ENCODE measurements around the gene IFNA7.
"Not testable (repeated sequence)": the region's sequence is repeated elsewhere in the genome, so short reads cannot be mapped to it uniquely, and the experiment has no call there.

IFNA7 gene

GRCh38 chr9:21202105-21202504 lies at the start of gene IFNA7:
Gene IFNA7 (minus strand): TSS chr9:21202205. CDS start chr9:21202165, 40 bp downstream.
- H3K4me3 ChIP-seq; H3K4me1 ChIP-seq; DNase-seq; H3K9me3 ChIP-seq; H3K27ac ChIP-seq; H3K36me3 ChIP-seq; intact Hi-C loops (cut with DNase I; ENCODE audit: low total_unique reads); H3K27me3 ChIP-seq: not testable (repeated sequence)

- no peak for DNase-seq
- Histone ChIP-seq H3K27ac (no peak overlapping the region), H3K4me1 (peaks cover 0 to 3% (median 0%) of the 10 kb centered on the region in 4 donors), H3K27me3 (peaks cover 0 to 3% of the 10 kb centered on the region in 2 donors), H3K36me3 (no peaks in the 10 kb centered on the region), H3K4me3 (no peak overlapping the region), H3K9me3 (no peaks in the 10 kb centered on the region)
- no peak for TF ChIP-seq CTCF (IDR thresholded peaks at IDR 0.05)
- intact Hi-C loops (cut with DNase I; ENCODE audit: low total_unique reads), result no loop called here
These were observed 49.6 kb upstream of the IFNA7 start for GRCh38 chr9:21251638-21252037.

GRCh38 chr9:21251190-21251589 lies 49.2 kb upstream of the IFNA7 start:
- no peak for TF ChIP-seq CTCF (IDR thresholded peaks at IDR 0.05)
- H3K27ac ChIP-seq, result no peak overlapping the region
- intact Hi-C loops (cut with DNase I; ENCODE audit: low total_unique reads), result no loop called here

GRCh38 chr9:21244836-21245235 lies 42.8 kb upstream of the IFNA7 start:
- Histone ChIP-seq H3K4me3 (no peak overlapping the region), H3K27me3 (no peaks in the 10 kb centered on the region), H3K4me1 (no peaks in the 10 kb centered on the region), H3K9me3 (no peaks in the 10 kb centered on the region), H3K36me3 (no peaks in the 10 kb centered on the region), H3K27ac (no peak overlapping the region)
- DNase-seq, result no peak
- no peak for TF ChIP-seq CTCF (IDR thresholded peaks at IDR 0.05)
- intact Hi-C loops (cut with DNase I; ENCODE audit: low total_unique reads), result no loop called here

More at GRCh38 chr9:21251190-21251589, 49.2 kb upstream of the IFNA7 start:
- no peak for DNase-seq
- Histone ChIP-seq H3K27me3 (peaks cover 0 to 3% of the 10 kb centered on the region in 2 donors), H3K4me1 (peaks cover 0 to 3% (median 0%) of the 10 kb centered on the region in 4 donors), H3K9me3 (no peaks in the 10 kb centered on the region), H3K36me3 (no peaks in the 10 kb centered on the region), H3K4me3 (no peak overlapping the region)

- no peaks in the 10 kb centered on the region for H3K4me1 ChIP-seq
- no peak for TF ChIP-seq CTCF (IDR thresholded peaks at IDR 0.05)
- no peaks in the 10 kb centered on the region for H3K36me3 ChIP-seq
These were observed 37.9 kb upstream of the IFNA7 start, which contains the start of gene IFNA14 for GRCh38 chr9:21239911-21240310. Gene IFNA14 (minus strand): TSS chr9:21240005. CDS start chr9:21239935, 70 bp downstream.

GRCh38 chr9:21236360-21236714 lies 34.3 kb upstream of the IFNA7 start:
- H3K36me3 ChIP-seq; H3K27ac ChIP-seq; DNase-seq; H3K4me3 ChIP-seq; H3K27me3 ChIP-seq; H3K4me1 ChIP-seq; H3K9me3 ChIP-seq; intact Hi-C loops (cut with DNase I; ENCODE audit: low total_unique reads): not testable (repeated sequence)

More at GRCh38 chr9:21239911-21240310, 37.9 kb upstream of the IFNA7 start, which contains the start of gene IFNA14:
- Histone ChIP-seq H3K4me3 (no peak within 1 kb of the TSS), H3K27me3 (no peaks in the 10 kb centered on the region), H3K27ac (no peak within 1 kb of the TSS), H3K9me3 (no peaks in the 10 kb centered on the region)
- intact Hi-C loops (cut with DNase I; ENCODE audit: low total_unique reads), result no loop called here
- no peak for DNase-seq
